DMS 273 (cell line): Measurements from ENCODE around the gene SSR3.
"Not testable (repeated sequence)": the region's sequence is repeated elsewhere in the genome, so short reads cannot be mapped to it uniquely, and the experiment has no call there.

Source experiments
- DNase-seq: peaks from one replicate; lab custom pipeline; 2025; ENCODE audit not compliant: unreplicated experiment; lab: John Stamatoyannopoulos, UW

The SSR3 gene

GRCh38 chr3:156576651-156577348 lies 21.9 kb upstream of the SSR3 start:
- DNase-seq = no peak

GRCh38 chr3:156576051-156576450 lies 21.1 kb upstream of the SSR3 start:
- DNase-seq = no peak

GRCh38 chr3:156575641-156576040 lies 20.7 kb upstream of the SSR3 start:
- peak; percentile 30 for DNase-seq

- not testable (repeated sequence) for DNase-seq
Observed at GRCh38 chr3:156569881-156570280, 15.0 kb upstream of the SSR3 start.

GRCh38 chr3:156569016-156569415 lies 14.1 kb upstream of the SSR3 start:
- DNase-seq = not testable (repeated sequence)

GRCh38 chr3:156563900-156564682 lies 9.2 kb upstream of the SSR3 start:
- no peak for DNase-seq

GRCh38 chr3:156562486-156562885 lies 7.6 kb upstream of the SSR3 start:
- DNase-seq = not testable (repeated sequence)

GRCh38 chr3:156561533-156561932 lies 6.6 kb upstream of the SSR3 start:
- DNase-seq = no peak

GRCh38 chr3:156559321-156559720 lies 4.4 kb upstream of the SSR3 start:
- DNase-seq = peak; percentile 21

GRCh38 chr3:156558389-156558788 lies 3.5 kb upstream of the SSR3 start:
- no peak for DNase-seq

GRCh38 chr3:156554515-156554841 lies 439 bp downstream of the SSR3 start:
- DNase-seq = no peak

GRCh38 chr3:156553705-156554356 lies 1.1 kb downstream of the SSR3 start:
- peak; percentile 67 for DNase-seq

- no peak for DNase-seq
Observed at GRCh38 chr3:156552973-156553372, 1.9 kb downstream of the SSR3 start.

GRCh38 chr3:156551746-156552145 lies 3.2 kb downstream of the SSR3 start:
- no peak for DNase-seq

GRCh38 chr3:156551261-156551660 lies 3.7 kb downstream of the SSR3 start:
- no peak for DNase-seq

- no peak for DNase-seq
Observed at GRCh38 chr3:156548902-156549301, 6.0 kb downstream of the SSR3 start.

GRCh38 chr3:156548041-156548687 lies 6.8 kb downstream of the SSR3 start:
- DNase-seq = no peak

- DNase-seq = no peak
Observed at GRCh38 chr3:156547637-156548036, 7.3 kb downstream of the SSR3 start.

GRCh38 chr3:156543043-156543555 lies 11.8 kb downstream of the SSR3 start:
- DNase-seq = no peak

GRCh38 chr3:156542101-156543042 lies 12.5 kb downstream of the SSR3 start:
- DNase-seq = no peak
